HG03196 (cell line): ENCODE data around the gene CIDEA.

Source experiments
- ATAC-seq: cut with Tn5 transposase; IDR thresholded peaks from one replicate; pipeline ENCODE4 v1.9.1; 2021; ENCODE audit not compliant: unreplicated experiment

Gene CIDEA

GRCh38 chr18:12317664-12318333 is 63.6 kb downstream of the CIDEA start:
- ATAC-seq = no peak

GRCh38 chr18:12318334-12318697 is 64.2 kb downstream of the CIDEA start:
- ATAC-seq = no peak

GRCh38 chr18:12318857-12319256 is 64.7 kb downstream of the CIDEA start:
- ATAC-seq = no peak

GRCh38 chr18:12321333-12321732 is 67.2 kb downstream of the CIDEA start:
- ATAC-seq = peak; percentile 79

- no peak for ATAC-seq
Observed at GRCh38 chr18:12324991-12325725, 71.0 kb downstream of the CIDEA start.

GRCh38 chr18:12325726-12326245 is 71.6 kb downstream of the CIDEA start:
- ATAC-seq = no peak

- no peak for ATAC-seq
Observed at GRCh38 chr18:12326711-12327460, 72.7 kb downstream of the CIDEA start.
